SK-N-MC (cell line): ENCODE measurements around the gene SLC6A19.

Experiments
- EZH2 ChIP-seq: fragments of 200-600 bp; sonication (generic); IDR thresholded peaks from one replicate; pipeline ENCODE4 v1.6.1; 2017; ENCODE audit warnings: antibody characterized with exemption
- POLR2AphosphoS5 ChIP-seq: IDR thresholded peaks from 2 replicates; pipeline ENCODE4 v1.6.1; 2012; ENCODE audit warnings: mild to moderate bottlenecking, low read depth, low read length, borderline replicate concordance

DNA sequence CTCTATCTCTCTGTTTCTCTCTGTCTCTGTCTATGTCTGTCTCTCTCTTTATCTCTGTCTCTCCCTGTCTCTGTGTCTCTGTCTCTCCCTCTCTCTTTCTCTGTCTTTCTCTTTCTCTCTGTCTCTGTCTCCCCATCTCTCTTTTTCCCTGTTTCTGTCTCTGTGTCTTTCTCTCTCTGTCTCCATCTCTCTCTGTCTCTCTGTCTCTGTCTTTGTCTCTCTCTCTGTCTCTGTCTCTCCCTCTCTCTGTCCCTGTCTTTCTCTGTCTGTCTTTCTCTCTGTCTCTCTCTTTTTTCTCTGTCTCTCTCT, 2.1 kb upstream of the SLC6A19 start:
- TF ChIP-seq EZH2 = no peak
- TF ChIP-seq POLR2AphosphoS5 = no peak
